GM19193 (cell line): ENCODE results near the gene GNAO1.

Experiments used
- POLR2A ChIP-seq: IDR thresholded peaks from 4 replicates; pipeline ENCODE4 v1.6.1; 2011; ENCODE audit not compliant: insufficient read depth, insufficient read length; ENCODE audit errors: extremely low read depth

Gene GNAO1

GRCh38 chr16:56192986-56193945 lies 2.0 kb downstream of the GNAO1 start:
- TF ChIP-seq POLR2A, result no peak

GRCh38 chr16:56193951-56194726 lies 2.9 kb downstream of the GNAO1 start:
- TF ChIP-seq POLR2A, result no peak

GRCh38 chr16:56195151-56195550 lies 3.9 kb downstream of the GNAO1 start:
- no peak for TF ChIP-seq POLR2A

- TF ChIP-seq POLR2A, result no peak
Measured at GRCh38 chr16:56196381-56196780, 5.1 kb downstream of the GNAO1 start.

GRCh38 chr16:56197192-56197992 lies 6.1 kb downstream of the GNAO1 start:
- no peak for TF ChIP-seq POLR2A

- TF ChIP-seq POLR2A, result no peak
Measured at GRCh38 chr16:56198006-56198754, 6.9 kb downstream of the GNAO1 start.

GRCh38 chr16:56198755-56199114 lies 7.4 kb downstream of the GNAO1 start:
- no peak for TF ChIP-seq POLR2A

- no peak for TF ChIP-seq POLR2A
Measured at GRCh38 chr16:56199164-56199563, 7.9 kb downstream of the GNAO1 start.

GRCh38 chr16:56201030-56201429 lies 9.7 kb downstream of the GNAO1 start:
- no peak for TF ChIP-seq POLR2A

- TF ChIP-seq POLR2A, result no peak
Measured at GRCh38 chr16:56202036-56202435, 10.7 kb downstream of the GNAO1 start.

GRCh38 chr16:56203052-56203451 lies 11.8 kb downstream of the GNAO1 start:
- TF ChIP-seq POLR2A, result no peak

- no peak for TF ChIP-seq POLR2A
Measured at GRCh38 chr16:56204816-56205215, 13.5 kb downstream of the GNAO1 start.

GRCh38 chr16:56206951-56207350 lies 15.7 kb downstream of the GNAO1 start:
- TF ChIP-seq POLR2A, result no peak

- no peak for TF ChIP-seq POLR2A
Measured at GRCh38 chr16:56207421-56207820, 16.1 kb downstream of the GNAO1 start.
